ENCODE data around the gene IQCE. TPM values are rescaled to one million over a fixed set of nuclear protein-coding genes. Genes with fewer than 3 reads are reported as not detected.
A peak's percentile ranks its signal among the peaks of the same experiment; 100 is the strongest.

The IQCE gene
- total RNA-seq, 1 donor from 2014 or later = 11.4 TPM

DNA sequence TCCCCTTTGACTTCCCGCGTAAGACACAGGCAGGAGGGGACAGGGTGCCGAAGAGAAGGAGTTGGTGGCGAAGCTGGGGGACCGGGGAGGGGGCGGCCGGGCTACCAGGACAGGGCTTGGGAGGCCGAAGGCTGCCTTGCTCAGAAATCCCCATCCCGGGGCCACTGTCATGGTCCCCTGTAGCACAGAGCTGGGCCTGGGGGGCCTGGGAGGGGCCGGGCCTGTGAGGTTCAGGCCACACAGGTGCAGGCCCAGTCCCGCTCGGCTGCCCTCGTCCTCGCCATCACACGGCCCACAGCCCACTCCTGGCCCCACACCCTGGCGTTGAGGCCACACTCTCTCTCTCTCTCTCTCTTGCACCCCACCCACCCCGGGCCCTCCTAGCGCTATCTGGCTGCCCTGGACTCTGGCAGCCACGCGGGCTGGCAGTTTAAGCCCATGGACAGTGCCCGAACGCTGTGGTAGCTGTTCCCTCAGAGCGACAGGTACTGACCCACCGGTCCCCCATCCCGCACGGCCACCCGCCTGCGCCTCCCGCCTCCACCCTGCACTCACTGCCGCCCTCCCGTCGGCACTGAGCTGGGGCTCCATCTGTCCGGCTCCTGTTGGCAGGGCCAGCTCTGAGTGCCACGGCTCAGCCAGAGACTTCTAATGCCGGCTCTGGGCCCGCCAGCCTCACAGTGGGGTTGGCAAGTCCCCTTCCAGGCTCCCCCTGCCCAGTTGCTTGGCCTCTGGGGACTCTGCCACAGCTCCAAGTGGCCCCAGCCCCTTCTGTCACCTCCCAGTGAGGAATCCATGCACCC lies 101.0 kb downstream of the IQCE start:
- intact Hi-C loops (cut with DNase I) = no loop called here
- no peak for DNase-seq (ENCODE audit: low spot score in 2 of 2)
- no peak overlapping the region for H3K4me3 ChIP-seq
- no peaks in the 10 kb centered on the region for H3K27me3 ChIP-seq
- peaks cover 14 to 58% of the 10 kb centered on the region in 2 donors for H3K36me3 ChIP-seq
- H3K4me1 ChIP-seq = no peaks in the 10 kb centered on the region
- no peaks in the 10 kb centered on the region for H3K9me3 ChIP-seq
- TF ChIP-seq, protein P1, sequence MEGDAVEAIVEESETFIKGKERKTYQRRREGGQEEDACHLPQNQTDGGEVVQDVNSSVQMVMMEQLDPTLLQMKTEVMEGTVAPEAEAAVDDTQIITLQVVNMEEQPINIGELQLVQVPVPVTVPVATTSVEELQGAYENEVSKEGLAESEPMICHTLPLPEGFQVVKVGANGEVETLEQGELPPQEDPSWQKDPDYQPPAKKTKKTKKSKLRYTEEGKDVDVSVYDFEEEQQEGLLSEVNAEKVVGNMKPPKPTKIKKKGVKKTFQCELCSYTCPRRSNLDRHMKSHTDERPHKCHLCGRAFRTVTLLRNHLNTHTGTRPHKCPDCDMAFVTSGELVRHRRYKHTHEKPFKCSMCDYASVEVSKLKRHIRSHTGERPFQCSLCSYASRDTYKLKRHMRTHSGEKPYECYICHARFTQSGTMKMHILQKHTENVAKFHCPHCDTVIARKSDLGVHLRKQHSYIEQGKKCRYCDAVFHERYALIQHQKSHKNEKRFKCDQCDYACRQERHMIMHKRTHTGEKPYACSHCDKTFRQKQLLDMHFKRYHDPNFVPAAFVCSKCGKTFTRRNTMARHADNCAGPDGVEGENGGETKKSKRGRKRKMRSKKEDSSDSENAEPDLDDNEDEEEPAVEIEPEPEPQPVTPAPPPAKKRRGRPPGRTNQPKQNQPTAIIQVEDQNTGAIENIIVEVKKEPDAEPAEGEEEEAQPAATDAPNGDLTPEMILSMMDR (IDR thresholded peaks at IDR 0.05) = no peak
- H3K27ac ChIP-seq = no peak overlapping the region

DNA sequence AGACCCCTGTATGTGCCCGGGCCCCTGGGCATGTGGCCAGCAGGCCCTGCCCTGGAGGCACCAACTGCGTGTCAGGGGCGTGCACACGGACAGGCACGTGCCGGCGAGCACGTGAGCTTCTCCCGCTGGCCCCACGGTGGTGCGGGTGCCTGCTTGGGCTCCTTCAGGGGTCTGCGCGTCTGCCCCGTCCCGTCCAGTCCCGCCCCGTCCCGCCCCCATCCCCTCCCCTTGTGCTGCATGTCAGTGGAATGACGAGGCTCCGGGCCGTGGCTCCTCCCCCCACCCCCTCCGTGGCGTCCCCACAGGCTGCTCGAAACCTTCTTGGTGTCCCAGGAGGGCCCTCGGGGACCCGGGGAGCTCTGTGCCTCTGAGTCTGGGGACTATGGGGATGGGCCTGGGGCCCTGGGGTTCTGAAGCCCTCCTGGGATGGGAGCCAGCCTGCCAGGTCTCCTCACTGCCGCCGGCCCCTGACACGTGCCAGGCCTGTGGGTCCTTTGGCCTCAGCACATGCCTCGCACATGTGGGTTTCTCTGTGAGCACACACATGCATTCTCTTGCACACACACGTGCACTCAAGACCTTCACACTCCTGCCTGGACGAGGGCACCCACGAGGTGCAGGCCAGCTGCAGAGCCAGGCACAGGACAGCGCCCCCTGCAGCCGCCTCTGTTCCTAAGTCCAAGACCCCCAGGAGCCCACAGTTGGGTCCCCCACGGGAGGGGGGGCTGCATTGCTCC lies 101.7 kb downstream of the IQCE start:
- Histone ChIP-seq H3K9me3 (no peaks in the 10 kb centered on the region), H3K4me1 (no peaks in the 10 kb centered on the region), H3K4me3 (no peak overlapping the region), H3K27ac (no peak overlapping the region), H3K27me3 (no peaks in the 10 kb centered on the region), H3K36me3 (peaks cover 14 to 58% of the 10 kb centered on the region in 2 donors)
- intact Hi-C loops (cut with DNase I) = no loop called here
- DNase-seq (ENCODE audit: low spot score in 2 of 2) = no peak
- TF ChIP-seq, protein P1 (IDR thresholded peaks at IDR 0.05) = peak in 1 of 3 experiments; percentile 33

DNA sequence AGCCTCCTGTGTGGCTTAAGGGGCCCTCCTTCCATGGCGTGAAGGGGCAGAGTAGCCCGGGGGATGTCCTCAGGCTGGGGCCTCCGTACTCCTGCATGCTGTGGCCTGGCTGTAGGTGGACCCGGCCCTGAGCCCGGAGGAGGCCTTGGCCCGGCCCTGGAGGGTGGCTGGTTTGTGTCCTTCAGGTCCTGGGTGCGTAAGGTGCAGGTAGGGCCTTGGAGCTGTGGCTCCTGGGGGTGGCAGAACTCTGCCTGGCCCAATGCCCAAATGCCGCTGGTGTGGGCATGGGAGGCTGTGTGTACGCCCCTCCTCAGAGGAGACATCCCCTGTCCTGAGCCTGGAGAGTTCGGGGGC lies 102.3 kb downstream of the IQCE start:
- intact Hi-C loops (cut with DNase I) = no loop called here
- Histone ChIP-seq H3K9me3 (no peaks in the 10 kb centered on the region), H3K36me3 (peaks cover 14 to 54% of the 10 kb centered on the region in 2 donors), H3K27ac (no peak overlapping the region), H3K4me1 (no peaks in the 10 kb centered on the region), H3K27me3 (no peaks in the 10 kb centered on the region), H3K4me3 (no peak overlapping the region)
- TF ChIP-seq, protein P1 (IDR thresholded peaks at IDR 0.05) = no peak
- no peak for DNase-seq (ENCODE audit: low spot score in 2 of 2)

DNA sequence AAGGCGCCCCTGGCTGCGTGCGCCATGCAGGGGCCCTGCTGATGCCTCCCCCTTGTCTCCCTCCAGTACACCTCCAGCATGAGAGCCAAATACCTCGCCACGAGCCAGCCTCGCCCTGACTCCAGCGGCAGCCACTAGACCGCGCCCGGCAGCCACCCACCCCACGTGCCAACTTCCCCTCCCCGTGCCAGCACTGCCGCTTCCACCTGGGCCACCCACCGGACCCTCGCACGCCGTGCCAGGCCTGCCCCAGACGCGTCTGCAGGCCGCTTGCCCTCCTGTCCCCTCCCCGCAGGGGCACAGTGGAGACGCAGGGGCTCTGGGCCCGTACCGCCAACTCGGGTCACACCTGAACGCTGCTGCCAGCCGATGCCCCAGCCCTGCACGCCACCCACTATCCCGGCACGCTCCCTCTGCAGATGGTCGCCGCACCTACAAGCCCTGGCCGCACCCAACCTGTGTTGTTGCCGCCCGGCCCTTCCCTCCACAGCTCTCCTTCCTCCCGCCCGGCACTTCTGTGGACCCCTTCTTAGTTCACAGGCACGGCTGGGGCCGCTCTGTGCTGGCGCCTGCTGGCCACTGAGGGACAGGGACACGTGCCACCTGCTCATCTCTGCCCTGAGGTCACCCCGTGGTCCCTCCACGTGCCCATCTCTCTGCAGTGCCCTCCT lies 103.0 kb downstream of the IQCE start:
- Histone ChIP-seq H3K9me3 (no peaks in the 10 kb centered on the region), H3K27me3 (no peaks in the 10 kb centered on the region), H3K4me1 (no peaks in the 10 kb centered on the region), H3K4me3 (no peak overlapping the region), H3K36me3 (peaks cover 9 to 47% of the 10 kb centered on the region in 2 donors), H3K27ac (no peak overlapping the region)
- TF ChIP-seq, protein P1 (IDR thresholded peaks at IDR 0.05) = no peak
- DNase-seq (ENCODE audit: low spot score in 2 of 2) = no peak
- intact Hi-C loops (cut with DNase I) = no loop called here

DNA sequence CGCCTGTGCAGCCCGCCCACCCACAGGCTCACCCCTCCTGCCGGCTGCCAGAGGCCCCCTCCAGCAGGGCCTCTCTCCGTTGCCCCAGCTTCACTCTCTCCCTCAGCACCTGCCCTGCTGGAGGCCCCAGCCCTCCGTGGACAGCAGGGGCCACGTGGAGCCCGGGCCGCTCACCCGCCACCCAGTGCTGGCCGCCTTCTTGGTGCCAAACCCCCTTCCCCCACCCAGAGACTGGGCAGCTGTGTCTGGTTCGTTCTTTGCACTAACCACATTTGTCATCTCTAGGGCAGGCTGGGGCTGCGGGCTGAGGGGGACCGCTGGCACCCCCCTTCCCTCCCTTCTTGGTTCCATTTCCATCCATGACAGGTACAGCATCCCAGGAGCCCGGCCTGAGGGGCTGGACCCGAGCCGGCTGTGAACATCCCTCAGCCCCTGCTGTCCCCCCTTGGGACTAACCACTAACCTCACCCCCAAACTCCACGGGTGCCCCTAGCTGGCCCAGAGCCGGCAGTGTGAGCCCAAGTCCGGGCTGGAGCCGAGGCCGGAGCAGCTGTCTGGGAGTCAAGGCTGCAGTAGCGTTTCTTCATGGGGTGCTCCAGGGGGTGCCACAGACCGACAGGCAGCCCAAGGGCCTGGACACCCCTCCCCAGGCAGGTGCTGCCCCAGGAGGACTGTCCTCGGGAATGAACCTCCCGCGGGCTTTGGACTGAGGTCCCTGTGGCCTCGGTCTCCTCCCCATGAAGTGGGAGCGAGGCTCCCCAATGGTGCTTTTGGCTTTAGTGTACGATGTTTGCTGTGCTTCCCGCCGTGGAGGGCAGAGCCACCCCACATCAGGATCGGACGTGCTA lies 103.7 kb downstream of the IQCE start:
- intact Hi-C loops (cut with DNase I) = no loop called here
- TF ChIP-seq, protein P1 (IDR thresholded peaks at IDR 0.05) = no peak
- no peak for DNase-seq (ENCODE audit: low spot score in 2 of 2)
- H3K9me3 ChIP-seq = no peaks in the 10 kb centered on the region
- peaks cover 8 to 46% of the 10 kb centered on the region in 2 donors for H3K36me3 ChIP-seq
- H3K27me3 ChIP-seq = no peaks in the 10 kb centered on the region
- no peak overlapping the region for H3K4me3 ChIP-seq
- H3K4me1 ChIP-seq = no peaks in the 10 kb centered on the region
- H3K27ac ChIP-seq = no peak overlapping the region
